Kidney epithelial cell (primary cell): Measurements from ENCODE around the gene HHAT. TPM values are rescaled to one million over a fixed set of nuclear protein-coding genes. Genes with fewer than 3 reads are reported as not detected.
A peak's percentile ranks its signal among the peaks of the same experiment; 100 is the strongest.

ENCODE experiments used
- DNase-seq: peaks from one replicate; pipeline ENCODE4 v3.0.0-alpha.2; 2010; ENCODE audit warnings: low read depth
- H3K27me3 ChIP-seq: 2 replicates; pipeline ENCODE4 v1.6.0; 2011; ENCODE audit warnings: low read length; ENCODE audit not compliant: control insufficient read depth, insufficient read depth
- H3K36me3 ChIP-seq: 2 replicates; pipeline ENCODE4 v1.5.1; 2011; ENCODE audit warnings: low read length; ENCODE audit not compliant: control insufficient read depth, insufficient read depth
- H3K4me3 ChIP-seq: 2 replicates; pipeline ENCODE4 v1.5.1; 2011; ENCODE audit warnings: low read depth, mild to moderate bottlenecking, control low read depth, low read length
- total RNA-seq: library from RNA; depleted of rRNA; stranded (reverse); fragments of >200 nt; gene quantifications from 2 replicates; pipeline ENCODE4 v1.2.3, GENCODE V29; 2015
- TF ChIP-seq, protein P1 (sequence below): IDR thresholded peaks from 2 replicates; pipeline ENCODE4 v1.5.1; 2011; ENCODE audit warnings: mild to moderate bottlenecking, moderate library complexity, low read length, control low read depth, inconsistent platforms; ENCODE audit not compliant: insufficient read depth, poor library complexity, severe bottlenecking

The HHAT gene
- total RNA-seq, 1 donor from 2014 or later: 15.0 TPM

DNA sequence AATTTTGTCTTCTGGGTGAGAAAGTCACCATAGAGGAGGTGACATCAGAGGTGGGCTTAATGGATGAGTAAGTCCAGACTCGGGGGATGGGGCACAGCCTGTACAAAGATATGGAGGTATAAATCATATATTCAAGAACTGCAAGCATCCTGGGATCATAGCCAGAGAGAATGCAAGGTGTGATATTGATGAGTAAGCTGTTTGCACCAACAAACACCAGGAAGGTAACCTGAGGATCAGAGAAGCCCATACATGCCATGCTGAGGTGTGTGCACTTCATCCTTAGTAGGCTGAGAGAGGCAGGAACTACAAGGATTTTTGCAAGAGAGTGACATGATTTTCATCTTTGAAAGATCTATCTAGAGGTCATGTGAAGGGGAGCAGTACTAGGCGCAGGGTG, 306.4 kb downstream of the HHAT start:
- DNase-seq: no peak
- H3K27me3 ChIP-seq: no peaks in the 10 kb centered on the region
- TF ChIP-seq, protein P1, sequence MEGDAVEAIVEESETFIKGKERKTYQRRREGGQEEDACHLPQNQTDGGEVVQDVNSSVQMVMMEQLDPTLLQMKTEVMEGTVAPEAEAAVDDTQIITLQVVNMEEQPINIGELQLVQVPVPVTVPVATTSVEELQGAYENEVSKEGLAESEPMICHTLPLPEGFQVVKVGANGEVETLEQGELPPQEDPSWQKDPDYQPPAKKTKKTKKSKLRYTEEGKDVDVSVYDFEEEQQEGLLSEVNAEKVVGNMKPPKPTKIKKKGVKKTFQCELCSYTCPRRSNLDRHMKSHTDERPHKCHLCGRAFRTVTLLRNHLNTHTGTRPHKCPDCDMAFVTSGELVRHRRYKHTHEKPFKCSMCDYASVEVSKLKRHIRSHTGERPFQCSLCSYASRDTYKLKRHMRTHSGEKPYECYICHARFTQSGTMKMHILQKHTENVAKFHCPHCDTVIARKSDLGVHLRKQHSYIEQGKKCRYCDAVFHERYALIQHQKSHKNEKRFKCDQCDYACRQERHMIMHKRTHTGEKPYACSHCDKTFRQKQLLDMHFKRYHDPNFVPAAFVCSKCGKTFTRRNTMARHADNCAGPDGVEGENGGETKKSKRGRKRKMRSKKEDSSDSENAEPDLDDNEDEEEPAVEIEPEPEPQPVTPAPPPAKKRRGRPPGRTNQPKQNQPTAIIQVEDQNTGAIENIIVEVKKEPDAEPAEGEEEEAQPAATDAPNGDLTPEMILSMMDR: no peak
- no peak overlapping the region for H3K4me3 ChIP-seq
- H3K36me3 ChIP-seq: no peaks in the 10 kb centered on the region

- no peaks in the 10 kb centered on the region for H3K36me3 ChIP-seq
- H3K4me3 ChIP-seq: no peak overlapping the region
- TF ChIP-seq, protein P1: no peak
- DNase-seq: no peak
- no peaks in the 10 kb centered on the region for H3K27me3 ChIP-seq
Measured at GRCh38 chr1:210641582-210641981, 312.9 kb downstream of the HHAT start.

GRCh38 chr1:210645582-210646257, 317.0 kb downstream of the HHAT start:
- DNase-seq: no peak
- TF ChIP-seq, protein P1: no peak
- Histone ChIP-seq H3K4me3 (no peak overlapping the region), H3K36me3 (no peaks in the 10 kb centered on the region), H3K27me3 (no peaks in the 10 kb centered on the region)

DNA sequence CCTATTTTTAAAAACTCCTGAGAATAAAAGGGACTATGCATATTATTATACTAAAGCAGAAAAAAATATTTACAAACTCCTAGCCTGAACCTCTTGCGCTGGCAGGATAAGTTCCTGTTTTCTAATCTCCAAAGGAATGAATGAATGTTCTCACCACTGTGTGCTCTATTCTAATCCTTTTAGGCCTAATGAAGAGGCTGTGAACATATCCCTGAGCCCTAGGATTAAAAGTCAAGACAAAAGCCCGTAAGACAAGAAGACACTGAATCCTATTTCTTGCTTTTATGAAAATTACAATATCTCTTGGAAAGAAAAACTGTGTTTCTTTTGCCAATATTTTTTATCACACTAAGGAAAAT, 317.5 kb downstream of the HHAT start:
- H3K4me3 ChIP-seq: no peak overlapping the region
- no peaks in the 10 kb centered on the region for H3K36me3 ChIP-seq
- no peaks in the 10 kb centered on the region for H3K27me3 ChIP-seq
- no peak for DNase-seq
- TF ChIP-seq, protein P1: no peak

GRCh38 chr1:210647406-210648333, 319.0 kb downstream of the HHAT start:
- no peaks in the 10 kb centered on the region for H3K27me3 ChIP-seq
- H3K4me3 ChIP-seq: no peak overlapping the region
- H3K36me3 ChIP-seq: no peaks in the 10 kb centered on the region
- peak; percentile 25 for DNase-seq
- TF ChIP-seq, protein P1: no peak
